OCI-LY1 (cell line): ENCODE measurements around the gene SMIM33.

Experiments
- CTCF ChIP-seq: fragments of 200-600 bp; sonication (generic), shearing (Covaris generic); IDR thresholded peaks from 2 replicates; pipeline ENCODE4 v1.5.1; 2017; ENCODE audit warnings: mild to moderate bottlenecking, antibody characterized with exemption, low read length, moderate library complexity, mixed read lengths
- EZH2 ChIP-seq: fragments of 200-600 bp; sonication (generic), shearing (Covaris generic); IDR thresholded peaks from 2 replicates; pipeline ENCODE4 v1.8.0; 2017; ENCODE audit warnings: borderline replicate concordance, mixed run types, mild to moderate bottlenecking, antibody characterized with exemption, low read length, moderate library complexity, mixed read lengths

- no peak for TF ChIP-seq CTCF
- TF ChIP-seq EZH2: no peak
Measured at GRCh38 chr5:139501381-139501780, 30.6 kb downstream of the SMIM33 start.
